GM21529 (cell line): ENCODE results near the gene COPS9.

Experiments used
- ATAC-seq: cut with Tn5 transposase; IDR thresholded peaks from one replicate; pipeline ENCODE4 v1.9.1; 2021; ENCODE audit not compliant: unreplicated experiment

COPS9 gene

GRCh38 chr2:240121675-240122074, 14.4 kb downstream of the COPS9 start:
- ATAC-seq, result no peak

GRCh38 chr2:240121190-240121589, 14.9 kb downstream of the COPS9 start:
- ATAC-seq, result peak; percentile 69

- ATAC-seq, result no peak
Measured at GRCh38 chr2:240114233-240114632, 21.9 kb downstream of the COPS9 start.

- ATAC-seq, result no peak
Measured at GRCh38 chr2:240112914-240113690, 23.0 kb downstream of the COPS9 start.

- no peak for ATAC-seq
Measured at GRCh38 chr2:240111253-240111652, 24.9 kb downstream of the COPS9 start.

DNA sequence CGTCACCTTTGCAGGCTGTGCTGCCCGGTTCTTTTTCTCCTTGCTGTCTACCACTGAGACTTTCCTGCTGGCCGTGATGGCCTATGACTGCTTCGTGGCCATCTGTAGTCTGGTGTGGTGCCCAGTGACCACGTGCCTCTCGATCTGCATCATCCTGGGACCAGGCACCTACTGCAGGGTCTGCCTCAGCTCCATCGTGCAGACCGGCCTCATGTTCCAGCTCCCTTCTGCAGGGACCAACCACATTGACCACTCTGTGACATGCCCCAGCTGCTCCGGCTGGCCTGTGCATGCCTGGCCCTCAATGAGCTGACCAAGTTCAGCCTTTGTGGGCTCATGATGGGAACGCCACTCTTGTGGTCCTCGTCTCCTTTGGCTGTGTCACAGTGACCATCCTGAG, 26.7 kb downstream of the COPS9 start:
- ATAC-seq, result no peak

GRCh38 chr2:240107477-240107796, 28.7 kb downstream of the COPS9 start:
- ATAC-seq, result no peak

DNA sequence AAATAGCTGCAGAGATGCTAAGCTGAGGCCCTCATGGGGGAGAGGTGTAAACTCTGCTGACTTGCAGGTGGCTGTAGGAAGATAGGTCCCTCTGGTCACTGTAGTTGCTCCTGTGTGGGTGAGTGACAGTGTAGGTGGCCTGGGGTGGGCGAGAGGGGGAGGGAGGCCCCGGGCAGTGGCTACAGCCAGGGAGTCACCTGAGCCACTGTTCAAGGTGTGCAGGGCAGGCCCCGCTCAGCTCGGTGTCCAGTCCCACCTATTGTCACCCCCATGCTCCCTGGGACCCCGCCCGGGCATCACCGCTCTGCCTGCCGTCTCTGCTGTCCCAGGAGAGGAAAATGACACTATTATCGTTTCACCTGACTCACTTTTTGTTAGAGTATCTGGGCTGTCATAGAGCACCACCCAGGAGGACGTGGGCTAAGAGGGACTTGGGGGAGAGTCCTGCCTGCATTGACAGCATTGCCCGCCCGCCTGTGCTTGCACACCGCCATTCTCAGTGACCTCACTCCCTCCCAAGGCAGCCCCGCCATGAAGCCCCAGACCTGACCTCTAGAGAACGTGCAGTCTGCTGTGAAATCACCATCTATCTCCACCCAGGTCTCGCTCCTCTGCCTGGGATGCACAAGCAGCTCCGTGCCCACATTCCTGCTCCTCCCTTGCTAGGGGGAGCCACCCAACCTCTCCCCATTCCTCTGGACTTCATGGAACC, 29.2 kb downstream of the COPS9 start:
- ATAC-seq, result no peak

- no peak for ATAC-seq
Measured at GRCh38 chr2:240105982-240106381, 30.1 kb downstream of the COPS9 start.

GRCh38 chr2:240103136-240103535, 33.0 kb downstream of the COPS9 start:
- no peak for ATAC-seq

GRCh38 chr2:240098349-240098748, 37.8 kb downstream of the COPS9 start:
- ATAC-seq, result no peak

DNA sequence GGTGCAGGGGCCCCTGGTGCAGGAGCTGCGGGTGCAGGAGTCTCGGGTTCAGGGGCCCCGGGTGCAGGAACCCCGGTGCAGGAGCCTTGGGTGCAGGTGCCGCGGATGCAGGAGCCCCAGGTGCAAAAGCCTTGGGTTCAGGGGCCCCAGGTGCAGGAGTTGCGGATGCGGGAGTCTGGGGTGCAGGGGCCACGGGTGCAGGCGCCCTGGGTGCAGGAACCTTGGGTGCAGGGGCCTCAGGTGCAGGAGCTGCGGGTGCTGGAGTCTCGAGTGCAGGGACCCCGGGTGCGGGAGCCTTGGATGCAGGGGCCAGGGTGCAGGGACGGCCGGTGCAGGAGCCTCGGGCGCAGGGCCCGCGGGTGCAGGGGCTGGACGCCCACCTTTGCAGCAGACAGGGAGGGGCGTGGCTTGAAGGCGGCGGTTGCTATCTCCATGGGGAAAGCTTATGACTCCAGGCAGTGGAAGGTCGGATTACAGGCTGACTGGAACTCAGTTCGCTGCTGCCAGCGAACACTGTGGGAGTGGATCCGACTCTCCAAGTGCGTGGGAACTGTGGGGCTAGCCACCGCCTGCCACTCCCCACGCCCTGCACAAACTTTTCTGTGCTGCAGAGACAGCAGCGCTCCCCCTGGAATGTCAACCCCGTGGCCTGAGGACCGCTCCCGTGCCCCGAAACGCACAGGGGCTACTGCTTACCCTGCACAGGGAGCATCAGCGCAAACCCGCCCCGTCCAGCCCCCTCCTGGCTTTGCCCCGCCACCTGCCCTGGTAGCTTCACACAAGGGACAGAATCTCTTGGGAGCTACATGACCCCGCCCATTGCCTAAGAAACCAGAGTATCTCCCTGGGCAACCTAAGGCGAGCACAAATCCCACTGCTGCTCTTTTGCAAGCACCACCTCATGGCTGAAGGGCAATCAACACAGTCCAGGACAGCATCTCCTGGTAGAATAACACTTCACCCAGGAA, 40.3 kb downstream of the COPS9 start:
- no peak for ATAC-seq

DNA sequence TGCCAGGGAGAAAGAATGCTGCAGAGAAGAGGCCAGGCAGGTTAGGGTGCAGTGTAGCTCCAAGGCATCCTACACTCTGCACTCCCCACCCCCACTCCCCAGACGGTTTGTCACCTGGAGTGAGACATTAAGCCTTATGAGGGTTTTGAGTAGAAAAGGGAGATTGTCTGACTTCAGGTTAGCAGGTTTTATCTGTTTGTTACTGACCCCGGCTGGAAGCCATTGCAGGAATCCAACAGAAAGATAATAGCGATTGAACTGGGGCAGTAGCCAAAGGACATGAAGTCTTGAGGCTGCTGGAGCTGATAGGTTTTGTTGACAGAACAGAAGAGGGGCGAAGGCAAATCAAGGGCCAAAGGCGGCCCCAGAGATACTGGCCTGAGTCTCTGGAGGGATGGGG, 46.8 kb downstream of the COPS9 start:
- ATAC-seq, result no peak

- no peak for ATAC-seq
Measured at GRCh38 chr2:240086563-240086962, 49.5 kb downstream of the COPS9 start.
